GM18520 (cell line): ENCODE results near the gene PLPPR5.
"Not testable (repeated sequence)": the region's sequence is repeated elsewhere in the genome, so short reads cannot be mapped to it uniquely, and the experiment has no call there.

ENCODE experiments used
- ATAC-seq: cut with Tn5 transposase; IDR thresholded peaks from one replicate; pipeline ENCODE4 v1.9.1; 2021; ENCODE audit not compliant: unreplicated experiment

Gene PLPPR5

DNA sequence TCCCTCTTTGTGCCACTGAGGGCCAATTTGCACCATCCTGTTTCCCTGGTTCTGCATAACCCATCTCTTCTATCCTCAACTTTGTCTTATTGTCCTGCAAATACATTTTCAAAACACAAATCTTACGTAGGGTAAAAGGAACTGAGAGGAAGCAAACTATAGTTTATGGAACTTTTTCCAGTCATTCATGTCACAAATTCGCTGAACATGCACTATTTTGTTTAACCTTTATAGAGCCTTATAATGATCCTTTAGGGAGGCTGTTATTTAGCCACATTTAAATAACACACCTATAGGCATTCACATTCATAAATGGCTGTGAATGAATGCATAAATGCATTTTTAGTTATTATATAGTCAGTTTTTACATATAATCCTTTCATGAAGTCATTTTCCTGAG lies 85.0 kb downstream of the PLPPR5 start:
- ATAC-seq, result no peak

DNA sequence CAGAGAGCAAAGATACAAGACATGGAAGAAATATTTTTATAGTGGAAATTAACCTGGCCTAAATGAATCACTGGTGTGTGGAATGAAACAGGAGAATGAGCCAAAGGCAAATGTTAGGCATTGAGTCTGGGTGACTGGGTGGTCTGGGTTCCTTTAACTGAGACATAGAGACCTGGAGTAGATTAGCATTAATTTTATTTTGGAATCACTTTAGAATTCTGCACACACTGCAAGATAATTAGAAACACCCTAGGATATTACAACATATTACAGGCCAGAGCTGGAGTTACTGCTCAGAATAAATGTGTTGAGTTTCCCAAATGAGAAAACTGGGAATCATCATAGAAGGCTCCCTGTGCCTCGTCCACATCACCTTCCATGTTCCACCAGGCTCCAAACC lies 85.5 kb downstream of the PLPPR5 start:
- no peak for ATAC-seq

DNA sequence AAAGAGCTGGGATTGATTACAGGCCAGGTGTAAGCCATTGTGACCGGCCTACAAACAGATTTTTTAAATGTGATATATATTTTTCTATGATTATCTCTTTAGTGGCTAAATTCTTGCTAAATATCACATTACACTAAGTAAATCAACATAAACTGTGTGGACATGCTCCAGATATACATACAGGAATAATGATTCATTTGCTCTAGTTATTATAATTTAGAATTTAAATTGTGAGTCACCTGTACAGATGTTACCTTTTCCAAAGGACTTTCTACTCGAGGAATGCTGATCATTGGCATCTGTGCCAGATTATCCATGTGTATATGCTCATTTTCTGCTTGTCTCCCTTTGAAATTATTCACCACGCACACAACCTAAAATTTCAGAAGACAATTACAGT lies 90.1 kb downstream of the PLPPR5 start:
- ATAC-seq, result no peak

DNA sequence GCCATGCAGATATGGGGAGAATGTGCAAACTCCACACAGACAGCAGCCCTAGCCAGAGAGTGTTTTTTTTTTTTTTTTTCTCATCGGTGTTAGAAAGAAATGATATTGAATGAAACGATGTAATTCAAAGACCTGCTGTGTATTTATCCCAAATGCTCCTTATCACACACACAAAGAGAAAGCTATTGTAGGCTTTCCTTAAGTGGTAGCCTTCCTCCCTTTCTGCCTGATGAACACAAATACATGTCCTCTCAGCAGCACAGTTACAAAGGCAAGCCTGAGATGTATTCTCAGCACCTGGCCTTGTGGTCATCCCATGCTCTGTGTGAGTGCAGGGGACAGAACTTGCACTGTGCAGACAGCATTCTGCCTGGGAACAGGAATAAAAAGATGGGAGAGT lies 93.8 kb downstream of the PLPPR5 start:
- ATAC-seq, result no peak

DNA sequence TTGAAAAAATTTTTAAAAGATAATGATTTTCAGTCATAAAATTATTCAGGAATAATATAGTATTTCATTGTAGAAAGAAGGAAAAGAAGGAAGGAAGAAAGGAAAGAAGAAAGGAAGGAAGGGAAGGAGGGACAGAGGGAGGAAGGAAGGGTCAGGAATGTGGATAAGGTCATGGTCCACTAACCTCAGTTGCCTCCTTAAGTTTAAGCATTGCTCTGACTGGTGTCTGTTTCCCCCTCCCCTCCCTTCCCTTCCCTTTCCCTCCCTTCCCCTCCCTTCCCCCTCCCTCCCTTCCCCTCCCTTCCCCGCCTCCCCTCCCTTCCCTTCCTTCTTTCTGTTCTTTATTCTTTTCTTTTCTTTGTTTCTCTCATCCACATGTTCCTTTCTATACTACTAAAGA lies 95.7 kb downstream of the PLPPR5 start:
- no peak for ATAC-seq

DNA sequence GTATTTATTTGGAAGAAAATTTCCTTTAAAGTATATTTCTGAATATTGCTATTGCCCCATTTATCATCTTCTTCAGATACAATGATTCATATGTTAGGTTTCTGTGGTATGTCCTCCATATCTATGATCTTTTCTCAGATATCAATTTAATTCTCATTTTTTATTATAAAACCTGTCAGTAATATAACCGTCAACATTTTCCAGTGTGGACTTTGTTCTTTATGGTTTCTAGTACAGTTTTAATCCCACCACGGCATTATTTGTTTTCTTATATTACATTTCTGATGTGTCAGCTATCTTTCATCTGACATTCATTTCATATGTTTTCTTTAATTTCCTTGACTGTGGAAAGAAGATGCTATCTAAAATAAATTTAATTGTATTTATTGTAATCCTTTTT lies 97.9 kb downstream of the PLPPR5 start:
- ATAC-seq, result no peak

DNA sequence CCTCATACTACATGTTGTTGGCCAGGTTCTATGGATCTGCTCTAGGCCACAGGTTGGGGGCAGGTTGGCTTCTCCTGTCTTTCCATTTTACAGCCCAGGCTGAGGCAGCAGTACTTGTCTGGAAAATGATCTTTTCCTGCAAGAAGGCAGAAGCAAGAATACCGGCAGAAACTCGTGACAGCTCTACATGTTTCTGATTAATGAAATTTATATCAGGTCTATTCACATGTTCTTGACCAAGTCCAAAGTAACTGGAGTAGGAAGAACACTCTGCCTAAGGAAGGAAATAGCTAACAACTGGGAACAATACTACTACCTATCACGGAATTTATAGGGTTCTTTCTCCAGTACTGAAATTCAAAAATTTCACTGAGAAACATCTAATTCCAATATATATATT lies 98.3 kb downstream of the PLPPR5 start:
- ATAC-seq, result no peak

DNA sequence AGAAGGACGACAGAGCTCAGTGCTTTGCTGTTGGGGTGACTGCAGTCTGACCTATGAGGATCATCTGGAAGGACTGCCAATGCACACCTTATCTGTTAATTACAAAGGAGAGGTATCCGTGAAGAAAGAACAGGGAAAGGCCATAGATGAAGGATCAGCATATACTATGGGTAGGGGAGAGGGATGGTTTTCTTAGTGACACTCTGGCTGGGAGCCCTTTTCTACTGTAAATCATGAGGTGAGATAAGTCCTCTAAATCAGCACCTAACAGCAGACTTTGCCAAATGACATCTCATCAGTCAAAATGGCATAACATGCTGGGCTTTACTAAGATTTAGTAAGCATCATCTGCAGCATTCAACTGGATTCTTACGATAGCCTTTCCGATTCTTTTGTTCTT lies 100.0 kb downstream of the PLPPR5 start:
- no peak for ATAC-seq

DNA sequence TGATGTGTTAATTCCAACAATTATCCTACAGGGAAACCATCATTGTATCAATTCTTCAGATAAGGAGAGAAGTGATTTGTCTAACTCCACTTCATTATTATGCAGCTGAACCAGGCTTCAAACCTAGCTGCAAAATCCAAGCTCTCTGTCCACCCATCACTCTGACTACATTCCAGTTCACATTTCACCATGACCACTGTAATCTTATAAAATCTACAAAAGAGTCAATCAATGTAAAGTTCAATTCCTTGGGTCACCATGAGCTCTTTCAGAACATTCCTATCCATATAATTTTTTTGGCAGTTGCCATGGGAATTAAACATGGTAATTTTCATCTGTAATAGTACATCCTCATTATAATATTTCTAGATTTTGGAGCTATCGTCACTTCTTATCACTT lies 100.9 kb downstream of the PLPPR5 start:
- no peak for ATAC-seq

DNA sequence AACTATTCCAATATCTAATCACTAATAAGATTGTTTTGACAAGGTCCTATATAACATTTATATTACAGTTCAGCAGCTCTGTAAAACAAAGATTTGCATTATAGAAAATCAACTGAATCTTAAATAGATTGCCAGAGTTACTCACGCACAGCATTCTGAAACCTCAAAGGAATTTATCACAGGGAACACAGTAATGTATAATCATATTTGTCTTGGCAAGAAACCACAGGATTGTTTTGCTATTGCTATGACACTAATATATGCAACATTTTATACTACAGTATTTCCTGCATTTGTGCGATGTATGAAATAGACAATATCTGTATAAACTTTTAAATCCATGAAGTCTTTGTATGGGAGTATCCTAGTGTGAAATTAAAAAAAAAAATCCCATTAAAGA lies 101.4 kb downstream of the PLPPR5 start:
- no peak for ATAC-seq

DNA sequence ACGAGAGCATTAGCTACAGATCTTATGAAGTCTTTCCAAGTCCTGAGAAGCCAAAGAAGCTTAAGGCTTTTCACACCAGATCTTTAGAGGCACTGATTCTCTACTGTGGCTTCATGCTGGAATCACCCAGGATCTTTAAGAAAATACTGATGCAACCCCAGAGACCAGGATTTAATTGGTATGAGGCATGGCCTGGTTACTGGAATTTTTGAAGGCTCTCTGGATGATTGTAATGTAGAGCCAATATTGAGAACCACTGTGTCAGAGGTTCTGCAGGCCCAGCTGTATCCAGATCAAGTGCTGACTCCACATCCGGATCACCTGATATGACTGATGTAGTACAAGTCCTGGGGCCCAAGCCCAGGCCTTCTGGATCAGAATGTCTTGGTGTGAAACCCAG lies 105.7 kb downstream of the PLPPR5 start:
- ATAC-seq, result no peak

DNA sequence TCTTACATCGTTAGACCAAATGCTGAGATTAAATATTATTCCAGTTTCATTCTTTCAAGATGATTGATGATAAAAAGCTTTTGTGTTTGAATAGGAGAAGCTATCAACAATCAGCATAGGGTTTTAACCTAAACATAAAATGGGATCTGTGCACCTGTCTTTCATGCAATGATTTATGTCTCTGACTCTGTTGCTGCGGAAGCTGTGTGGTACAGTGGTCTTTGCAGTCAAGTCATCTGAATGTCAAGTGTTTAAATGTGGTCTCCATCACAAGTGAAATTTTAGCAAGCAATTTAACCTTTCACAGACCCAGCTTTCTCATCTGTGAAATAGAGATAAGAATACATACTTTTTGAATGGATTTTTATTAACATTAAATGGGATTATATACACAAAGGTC lies 107.2 kb downstream of the PLPPR5 start:
- ATAC-seq, result no peak

DNA sequence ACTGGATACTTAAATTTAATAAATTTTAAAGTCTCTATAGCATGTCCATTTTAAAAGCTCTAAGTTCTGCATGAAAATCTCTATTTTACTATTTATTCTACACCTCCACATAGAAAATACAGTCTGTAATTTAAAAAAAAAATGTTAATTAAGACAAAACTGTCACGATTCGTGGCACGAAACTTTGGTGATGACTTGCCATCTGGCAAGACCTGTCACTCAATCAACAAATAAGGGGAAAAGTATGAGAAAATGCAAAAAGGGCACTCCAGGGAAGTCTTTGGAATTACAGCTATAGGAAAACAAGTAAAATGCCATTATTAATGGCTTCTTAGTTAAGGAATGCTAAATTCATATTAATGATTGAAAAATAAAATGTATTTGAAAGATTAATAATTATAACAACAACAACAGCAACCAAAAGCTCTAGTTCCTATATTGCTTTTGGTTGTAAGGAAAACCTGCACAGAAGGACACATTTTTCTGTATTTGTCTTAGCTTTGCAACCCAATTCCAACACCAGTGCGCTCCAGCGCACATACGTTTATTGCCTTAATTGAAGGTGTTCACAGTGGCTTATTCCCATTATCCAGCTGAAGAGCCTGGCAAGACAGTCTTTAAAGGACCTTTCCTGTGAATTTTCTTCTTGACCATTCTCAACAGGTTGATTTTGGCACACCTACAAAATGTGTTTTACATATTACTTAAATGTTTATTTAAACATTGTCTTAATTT lies 107.8 kb downstream of the PLPPR5 start:
- ATAC-seq, result no peak

DNA sequence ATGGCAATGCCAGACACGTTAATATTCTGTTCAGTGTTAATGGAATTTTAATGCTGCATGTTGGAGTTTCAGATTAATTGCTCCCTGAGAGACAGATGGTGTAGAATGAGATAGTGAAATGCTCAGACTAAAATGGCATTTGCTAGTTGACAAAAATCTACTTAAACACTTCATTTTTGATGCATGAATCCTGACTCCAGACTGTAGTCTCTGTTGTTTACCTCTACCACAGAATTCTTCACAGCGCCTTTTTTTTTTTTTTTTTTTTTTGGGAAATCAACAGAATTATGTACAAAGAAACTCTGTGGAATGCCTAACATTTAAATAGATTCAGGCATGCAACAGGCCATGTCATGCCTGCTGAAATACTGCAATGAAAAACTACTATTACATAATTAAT lies 111.3 kb downstream of the PLPPR5 start:
- no peak for ATAC-seq

DNA sequence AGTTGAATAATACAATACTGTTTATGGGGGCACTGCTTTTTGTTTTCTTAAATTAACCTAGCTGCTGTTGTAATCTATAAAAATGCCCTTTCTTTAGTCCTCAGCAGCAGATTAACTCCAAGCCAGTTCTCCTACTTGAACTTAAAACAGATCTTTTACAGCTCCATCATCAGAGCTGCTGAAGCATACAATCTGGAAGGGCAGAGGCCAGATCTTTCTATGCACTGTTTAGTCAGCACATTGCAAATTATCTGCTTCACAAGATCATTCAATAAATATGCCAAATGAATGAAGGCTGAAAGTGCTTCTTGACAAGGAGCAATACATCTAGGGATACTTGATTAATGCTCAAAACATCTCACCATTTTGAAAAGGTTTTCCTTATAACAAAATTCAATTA lies 115.8 kb downstream of the PLPPR5 start:
- ATAC-seq, result no peak

DNA sequence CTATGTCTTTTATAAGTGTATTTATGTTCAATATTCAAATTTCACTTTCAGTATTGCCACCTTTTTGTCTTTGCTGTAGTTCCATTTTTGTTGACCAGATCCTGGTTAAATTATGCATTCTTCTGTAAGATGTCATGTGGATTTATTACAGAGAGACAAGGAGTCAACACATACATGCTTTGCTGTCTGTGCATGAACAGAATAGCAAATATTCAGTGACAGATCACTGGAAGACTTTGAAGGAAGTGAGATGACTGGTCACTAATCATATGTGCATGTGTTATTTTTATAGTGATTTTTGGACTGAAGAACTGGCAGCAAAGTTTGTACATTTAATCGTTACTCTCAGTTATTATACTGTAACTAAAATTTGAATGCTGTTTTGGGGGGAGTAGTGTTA lies 117.2 kb downstream of the PLPPR5 start:
- ATAC-seq, result no peak

DNA sequence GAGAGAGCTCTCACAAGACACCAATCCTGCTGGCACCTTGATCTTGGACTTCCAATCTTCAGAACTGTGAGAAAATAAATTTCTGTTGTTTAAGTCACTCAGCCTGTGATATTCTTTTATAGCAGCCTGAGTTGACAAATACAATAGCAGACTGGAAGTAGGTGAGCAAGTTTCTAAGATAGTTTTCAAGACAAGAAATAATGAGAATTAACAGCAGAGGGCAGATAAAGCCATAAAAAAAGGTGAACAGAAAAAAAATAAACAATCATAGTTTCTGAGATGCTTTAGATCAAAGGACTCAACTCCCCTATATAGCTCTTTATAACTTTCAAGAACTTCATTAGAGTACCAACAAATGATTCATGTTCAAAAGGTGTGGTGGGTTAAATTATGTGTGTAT lies 119.8 kb downstream of the PLPPR5 start:
- ATAC-seq, result no peak

DNA sequence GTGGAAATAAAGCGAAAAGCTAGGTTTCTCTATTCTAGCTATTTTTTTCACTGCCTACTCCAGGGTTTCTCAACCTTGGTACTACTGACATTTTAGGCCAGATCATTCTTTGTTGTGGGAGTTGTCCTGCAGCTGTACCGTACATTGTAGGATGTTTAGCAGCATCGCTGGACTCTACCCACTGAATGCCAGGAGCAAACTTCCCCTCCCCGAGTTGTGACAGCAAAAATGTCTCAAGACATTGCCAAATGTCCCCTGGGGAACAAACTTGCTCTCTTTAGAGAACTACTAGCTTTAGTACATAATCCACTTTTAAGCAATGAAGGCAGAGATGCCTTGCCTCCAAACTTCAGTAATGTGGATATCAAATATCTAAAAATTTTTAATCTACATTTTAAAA lies 122.8 kb downstream of the PLPPR5 start:
- no peak for ATAC-seq

DNA sequence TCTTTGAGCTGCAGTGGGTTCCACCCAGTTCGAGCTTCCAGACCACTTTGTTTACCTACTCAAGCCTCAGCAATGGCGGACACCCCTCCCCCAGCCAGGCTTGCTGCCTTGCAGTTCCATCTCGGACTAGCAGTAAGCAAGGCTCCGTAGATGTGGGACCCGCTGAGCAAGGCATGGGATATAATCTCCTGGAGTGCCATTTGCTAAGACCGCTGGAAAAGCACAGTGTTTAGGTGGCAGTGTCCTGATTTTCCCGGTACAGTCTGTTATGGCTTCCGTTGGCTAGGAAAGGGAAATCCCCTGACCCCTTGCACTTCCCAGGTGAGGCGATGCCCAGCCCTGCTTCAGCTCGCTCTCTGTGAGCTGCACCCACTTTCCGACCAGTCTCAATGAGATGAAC lies 123.4 kb downstream of the PLPPR5 start:
- ATAC-seq, result not testable (repeated sequence)

DNA sequence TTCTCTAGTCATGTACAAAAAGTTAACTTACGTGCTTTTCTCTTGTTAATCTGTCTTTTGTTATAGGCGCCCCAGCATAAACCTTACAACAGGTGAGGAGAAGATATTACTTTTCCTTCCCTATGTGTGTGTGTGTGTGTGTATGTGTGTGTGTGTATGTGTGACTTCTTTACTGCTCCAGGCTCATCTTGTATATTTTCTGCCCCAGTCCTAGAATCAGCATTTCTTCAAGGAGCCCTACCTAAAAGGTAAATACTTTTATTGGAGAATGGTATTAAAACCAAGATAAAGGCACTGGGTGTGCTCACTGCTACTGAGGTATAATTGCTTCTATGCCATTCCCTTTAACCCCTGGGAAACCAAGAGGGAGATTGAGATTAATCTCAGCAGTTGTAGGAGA lies 129.8 kb downstream of the PLPPR5 start:
- ATAC-seq, result no peak

DNA sequence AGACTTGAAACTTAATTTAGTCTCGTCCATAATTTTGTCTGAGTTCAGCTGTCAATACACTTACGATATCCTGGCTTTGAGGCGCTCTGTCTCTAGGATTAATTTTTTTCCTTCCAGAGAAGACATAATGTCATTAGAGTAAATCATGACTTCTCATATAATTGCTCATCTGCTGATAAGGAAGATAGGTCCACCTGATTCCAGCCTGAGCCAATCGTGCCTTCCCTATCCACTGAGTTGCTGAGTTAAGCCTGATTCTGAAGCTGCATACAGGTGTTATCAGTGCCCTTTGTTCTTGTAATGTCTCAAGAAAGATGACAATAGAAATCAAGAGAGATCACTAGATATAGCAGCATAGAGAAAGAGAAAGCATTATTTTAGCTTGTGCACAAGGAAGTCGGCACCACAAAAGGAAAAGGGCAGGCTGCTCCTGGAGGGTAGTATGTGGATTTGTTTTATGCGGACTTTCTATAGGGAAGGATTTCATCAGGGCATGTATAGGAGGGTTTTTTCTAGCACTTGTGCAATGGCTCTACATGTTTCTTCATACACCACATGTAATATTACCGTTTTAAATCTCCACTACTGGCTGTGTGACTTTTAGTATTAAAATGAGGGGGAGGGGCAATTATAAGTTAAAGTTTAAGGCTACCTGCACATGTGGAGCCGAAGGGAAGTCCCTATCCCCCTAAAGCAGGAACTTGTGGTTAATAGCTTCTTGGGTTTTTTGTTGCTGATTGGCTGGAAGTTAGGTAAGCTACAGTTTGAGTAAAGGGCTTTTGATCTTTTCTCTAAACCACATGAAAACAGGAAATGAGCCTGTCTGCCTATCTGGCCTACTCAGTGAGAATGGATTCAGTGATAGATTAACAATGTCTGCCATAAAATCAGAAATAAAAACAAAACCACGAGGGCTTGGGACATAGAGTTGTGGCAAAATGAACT lies 133.4 kb downstream of the PLPPR5 start:
- peak; percentile 93 for ATAC-seq

DNA sequence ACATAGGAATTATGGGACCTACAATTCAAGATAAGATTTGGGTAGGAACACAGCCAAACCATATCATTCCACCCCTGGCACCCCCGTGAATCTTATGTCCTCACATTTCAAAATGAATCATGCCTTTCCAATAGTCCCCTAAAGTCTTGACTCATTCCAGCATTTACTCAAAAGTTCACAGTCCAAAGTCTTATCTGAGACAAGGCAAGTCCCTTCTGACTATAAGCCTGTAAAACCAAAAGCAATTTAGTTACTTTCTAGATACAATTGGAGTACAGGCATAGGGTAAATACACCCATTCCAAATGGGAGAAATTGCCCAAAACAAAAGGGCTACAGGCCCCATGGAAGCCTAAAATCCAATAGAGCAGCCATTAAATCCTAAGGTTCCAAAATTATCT lies 138.9 kb downstream of the PLPPR5 start:
- ATAC-seq, result no peak
